HG03139 (cell line): ENCODE data around the gene ZNF496.

Experiments used
- ATAC-seq: cut with Tn5 transposase; IDR thresholded peaks from one replicate; pipeline ENCODE4 v1.9.1; 2021; ENCODE audit not compliant: unreplicated experiment

ZNF496 gene

DNA sequence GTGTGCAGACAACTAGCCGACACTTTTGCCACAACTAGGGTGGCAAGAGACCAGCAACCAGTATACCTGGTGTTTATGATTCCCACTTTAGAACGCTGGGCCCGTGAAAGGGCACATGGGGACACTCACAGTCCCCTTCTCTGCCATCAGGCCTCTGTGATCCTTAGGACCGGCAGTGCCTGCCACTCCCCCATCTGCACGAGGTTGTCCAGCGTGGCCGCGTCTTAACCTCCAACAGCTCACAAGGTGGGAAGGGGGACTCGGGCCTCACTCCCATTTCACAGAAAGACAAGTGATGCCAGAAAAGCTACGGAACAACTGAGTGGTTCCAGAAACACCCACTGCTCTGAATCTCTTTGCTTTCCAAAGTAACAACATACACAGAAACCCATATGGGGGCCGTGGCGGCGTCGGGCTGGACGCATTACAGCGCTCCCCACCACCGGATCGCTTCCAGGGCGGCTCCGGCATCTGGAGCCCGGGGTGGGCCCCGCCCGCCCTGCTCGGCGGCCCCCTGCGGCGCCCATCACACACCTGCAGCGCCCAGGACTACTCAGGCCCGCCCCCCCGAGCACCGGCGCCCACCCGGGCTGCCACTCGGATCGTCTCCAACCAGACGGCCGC, 1.0 kb downstream of the ZNF496 start:
- ATAC-seq = peak; percentile 10

DNA sequence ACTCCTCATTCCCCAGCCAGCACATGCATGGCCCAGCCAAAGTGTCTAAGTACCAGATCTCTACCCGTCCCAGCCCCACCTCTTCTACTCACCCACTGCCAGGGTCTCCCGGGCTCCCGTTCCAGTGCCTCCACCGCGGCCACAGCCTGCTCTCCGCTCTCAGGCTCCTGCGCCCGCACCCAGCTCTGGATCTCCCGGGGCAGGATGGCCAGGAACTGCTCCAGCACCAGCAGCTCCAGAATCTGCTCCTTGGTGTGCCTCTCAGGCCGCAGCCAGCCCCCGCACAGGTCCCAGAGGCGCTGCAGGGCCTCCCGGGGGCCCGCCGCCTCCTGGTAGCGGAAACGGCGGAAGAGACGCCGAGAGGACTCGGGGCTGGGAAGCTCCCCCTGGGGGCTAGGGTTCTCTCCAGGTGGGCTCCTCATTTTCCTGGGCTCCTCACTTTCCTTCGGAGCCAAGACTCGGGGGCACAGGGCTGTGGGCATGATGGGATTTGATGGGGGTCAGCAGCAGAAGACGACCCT, 2.5 kb downstream of the ZNF496 start:
- no peak for ATAC-seq

DNA sequence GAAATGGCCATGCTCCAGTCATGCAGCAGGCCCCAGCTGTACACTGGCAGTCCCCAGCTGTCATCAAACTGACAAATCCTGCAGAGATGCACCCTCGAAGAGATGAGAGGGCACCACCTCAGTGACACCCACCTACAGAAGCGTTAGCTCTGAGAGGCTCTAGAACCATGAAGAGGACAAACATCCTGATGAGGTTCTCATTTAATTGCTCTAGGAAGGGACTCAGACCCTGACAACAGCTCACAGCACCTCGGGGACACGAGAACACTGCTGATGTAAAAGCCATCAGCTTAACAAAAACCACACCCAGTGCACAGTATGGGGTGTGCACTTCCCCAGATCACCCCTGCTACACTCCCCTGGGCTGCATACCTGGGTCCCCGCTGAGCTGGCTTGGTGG, 3.4 kb downstream of the ZNF496 start:
- ATAC-seq = no peak

DNA sequence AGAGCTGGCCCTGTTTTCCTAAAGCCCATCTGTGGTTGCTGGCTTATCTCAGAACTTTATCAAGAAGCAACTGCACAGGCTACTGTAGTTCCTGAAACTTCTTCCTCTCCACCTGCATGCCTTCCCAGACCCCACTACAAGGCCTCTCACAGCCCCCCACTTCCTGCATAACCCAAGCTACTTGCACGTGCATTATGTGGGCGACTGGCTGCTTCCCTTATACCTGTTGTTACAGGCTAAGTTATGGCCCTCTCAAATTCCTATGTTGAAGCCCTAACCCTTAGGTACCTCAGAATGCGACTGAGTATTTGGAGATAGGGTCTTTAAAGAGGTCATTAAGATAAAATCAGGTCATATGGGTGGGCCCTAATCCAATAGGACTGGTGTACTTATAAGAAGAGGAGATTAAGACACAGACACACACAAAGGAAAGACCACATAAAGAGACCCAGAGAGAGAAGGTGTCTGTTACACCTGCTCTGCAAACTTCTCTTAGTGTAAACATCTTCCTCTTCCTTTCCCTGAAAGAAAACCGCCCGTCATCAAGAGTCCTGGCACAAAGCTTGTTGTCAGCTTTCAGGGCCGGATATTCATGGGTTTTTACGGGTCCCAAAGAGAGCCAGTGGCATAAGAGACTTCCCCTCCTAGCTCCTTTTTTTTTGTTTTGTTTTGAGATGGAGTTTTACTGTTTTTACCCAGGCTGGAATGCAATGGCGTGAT, 5.1 kb downstream of the ZNF496 start:
- no peak for ATAC-seq

DNA sequence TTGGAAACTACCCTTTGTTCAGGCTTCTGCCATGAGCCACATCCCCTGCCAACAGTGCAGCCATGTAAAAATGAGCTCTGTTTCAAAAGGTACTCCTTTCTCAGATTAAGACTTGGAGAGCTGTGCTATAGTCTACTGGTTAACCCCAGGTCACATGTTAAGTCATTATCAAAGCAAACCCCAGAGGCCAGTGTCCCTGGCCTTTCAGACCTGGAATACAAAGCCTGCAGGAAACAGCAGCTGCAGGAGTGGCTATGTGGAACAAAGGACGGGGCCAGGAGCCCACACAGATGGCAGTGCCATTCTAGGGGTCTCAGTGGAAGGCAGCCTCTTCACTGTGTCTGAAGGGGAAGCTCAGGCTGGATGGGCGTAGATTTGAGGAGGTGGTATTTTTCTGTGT, 6.7 kb downstream of the ZNF496 start:
- ATAC-seq = no peak

DNA sequence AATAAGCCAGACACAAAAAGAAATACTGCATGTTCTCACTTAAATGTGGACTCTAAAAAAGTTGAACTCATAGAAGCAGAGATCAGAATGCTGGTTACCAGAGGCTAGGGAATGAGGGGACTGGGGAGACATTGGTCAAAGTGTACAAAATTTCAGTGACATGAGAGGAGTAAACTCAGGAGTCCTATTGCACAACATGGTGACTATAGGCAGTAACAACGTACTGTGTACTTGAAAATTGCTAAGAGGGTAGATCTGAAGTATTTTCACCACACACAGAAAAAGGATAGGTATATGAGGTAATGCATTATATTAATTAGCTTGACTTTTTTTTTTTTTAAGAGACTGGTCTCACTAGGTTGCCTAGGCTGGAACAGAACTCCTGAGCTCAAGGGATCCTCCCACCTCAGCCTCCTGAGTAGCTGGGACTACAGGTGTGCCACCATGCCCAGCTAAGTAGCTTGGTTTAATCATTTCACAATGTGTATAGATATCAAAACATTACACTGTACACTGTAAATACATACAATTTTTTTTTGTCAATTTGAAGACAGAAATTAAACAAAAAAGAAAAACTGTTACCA, 7.4 kb downstream of the ZNF496 start:
- no peak for ATAC-seq

DNA sequence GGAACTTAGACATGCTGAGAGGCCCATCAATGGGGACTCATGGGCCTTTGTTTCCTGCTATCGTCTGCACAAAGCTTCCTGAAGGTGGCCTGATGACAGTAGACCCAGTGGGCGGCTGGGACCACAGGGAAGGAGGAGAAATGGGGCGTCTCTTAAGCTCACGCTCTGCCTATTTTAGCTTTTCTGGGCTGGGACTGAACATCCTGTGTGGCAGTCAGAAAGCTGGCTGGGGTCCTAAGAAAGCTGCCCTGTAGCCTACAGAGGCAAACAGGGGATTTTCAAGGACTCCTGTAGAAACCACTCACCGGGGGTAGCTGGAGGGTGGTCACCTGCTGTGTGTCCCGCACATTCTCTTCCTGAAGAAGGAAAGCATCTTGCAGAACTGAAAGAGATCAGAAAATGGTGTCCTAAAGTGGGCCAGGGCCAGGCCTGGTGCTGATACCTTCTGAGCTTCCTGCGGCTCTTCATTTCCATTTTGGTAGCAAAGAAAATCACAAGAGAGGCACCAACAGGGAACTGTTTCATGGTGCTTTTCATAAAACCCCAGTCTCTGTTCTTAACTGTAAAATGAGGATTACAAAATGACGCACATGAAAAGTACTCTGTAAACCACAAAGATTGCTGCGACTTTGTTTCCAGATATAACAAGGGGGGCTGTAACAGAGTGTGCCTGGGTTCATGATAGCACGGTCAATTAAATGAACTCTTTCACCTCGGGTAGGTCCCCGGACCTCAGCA, 8.6 kb downstream of the ZNF496 start:
- ATAC-seq = peak; percentile 59

DNA sequence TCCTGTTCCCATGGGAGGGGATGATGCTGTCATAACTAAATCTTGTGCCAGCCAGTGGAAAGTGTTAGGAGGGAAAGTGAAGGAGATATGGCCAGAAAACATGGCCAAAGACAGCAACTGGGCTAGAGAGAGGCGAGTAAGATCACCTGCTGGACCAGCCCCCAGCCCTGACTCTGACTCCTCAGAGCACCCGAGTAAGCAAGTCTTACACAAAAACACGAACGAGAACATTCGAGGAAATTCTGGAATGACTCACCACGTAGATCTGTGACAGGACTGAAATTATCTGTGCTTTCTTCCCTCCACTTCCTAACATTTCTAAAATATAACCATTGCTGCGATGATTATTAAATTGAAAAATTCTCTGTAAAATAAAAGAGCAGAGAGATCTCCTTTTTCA, 9.2 kb downstream of the ZNF496 start:
- ATAC-seq = peak; percentile 30

- no peak for ATAC-seq
Observed at GRCh38 chr1:247317702-247318101, 14.0 kb downstream of the ZNF496 start.

GRCh38 chr1:247316590-247317197, 15.0 kb downstream of the ZNF496 start:
- ATAC-seq = peak; percentile 53

- ATAC-seq = no peak
Observed at GRCh38 chr1:247304031-247304430, 27.6 kb downstream of the ZNF496 start.

DNA sequence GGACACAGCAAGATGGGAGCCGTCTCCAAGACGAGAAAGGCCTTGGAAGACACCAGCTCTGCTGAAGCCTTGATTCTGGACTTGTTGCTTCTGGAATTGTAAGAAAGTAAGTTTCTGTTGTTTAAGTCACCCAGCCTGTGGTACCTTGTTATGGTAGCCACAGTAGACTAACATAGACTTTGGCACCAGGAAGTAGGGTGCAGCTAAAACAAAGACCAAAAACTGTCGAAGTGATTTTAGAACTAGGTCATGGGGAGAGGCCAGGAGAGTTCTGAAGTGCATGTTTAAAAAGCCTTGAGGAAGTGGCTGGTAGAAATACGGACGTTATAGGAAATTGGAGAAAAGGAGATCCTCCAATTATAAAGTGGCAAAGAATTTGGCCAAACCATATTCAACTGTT, 28.5 kb downstream of the ZNF496 start:
- ATAC-seq = no peak

DNA sequence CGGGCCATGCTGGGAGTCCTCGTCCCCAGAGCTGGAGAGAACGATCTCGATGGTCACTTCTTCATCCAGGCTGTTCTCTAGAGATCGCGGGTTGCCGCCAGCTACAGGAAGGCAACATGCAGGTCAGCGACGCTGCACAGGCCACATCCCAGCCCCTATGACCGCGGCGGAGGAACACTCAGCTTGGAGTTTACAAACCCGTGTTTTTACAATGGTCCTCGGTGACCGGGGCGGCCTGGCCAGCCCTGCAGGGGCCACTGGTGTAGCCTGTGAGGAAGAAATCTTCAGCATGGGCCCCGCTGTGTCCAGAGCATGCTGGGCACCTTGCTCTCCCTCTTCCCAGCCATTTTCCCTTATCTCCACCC, 30.5 kb downstream of the ZNF496 start:
- ATAC-seq = no peak

DNA sequence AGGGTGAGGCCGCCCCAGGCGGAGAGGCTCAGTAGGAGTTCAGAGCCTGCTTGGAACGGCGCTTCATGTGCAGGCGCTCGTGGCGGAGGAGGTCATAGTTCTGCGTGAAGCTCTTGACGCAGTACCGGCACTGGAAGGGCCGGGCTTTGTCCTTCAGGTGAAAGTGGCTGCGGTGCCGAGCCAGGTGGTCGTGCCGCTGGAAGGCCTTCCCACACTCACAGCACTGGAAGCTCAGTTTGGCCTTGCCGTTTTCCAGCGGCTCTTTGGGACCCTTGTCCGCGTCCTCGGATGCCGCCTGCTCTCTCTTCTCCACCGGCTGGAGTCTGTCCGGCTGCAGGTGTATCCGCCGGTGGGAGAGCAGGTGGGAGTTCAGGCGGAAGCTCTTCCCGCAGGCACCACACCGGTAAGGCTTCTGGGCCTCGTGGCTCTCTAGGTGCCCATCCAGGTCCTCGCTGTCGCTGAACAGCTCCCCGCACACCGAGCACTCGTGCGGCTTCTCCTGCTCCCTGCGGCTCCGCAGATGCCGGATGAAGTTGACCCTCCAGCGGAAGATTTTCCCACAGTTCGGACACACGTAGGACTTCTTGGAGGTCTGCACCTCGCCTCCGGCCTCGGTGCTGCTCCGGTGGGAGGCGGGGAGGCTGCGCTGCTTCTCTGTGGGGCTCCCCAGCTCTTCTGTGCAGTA, 31.0 kb downstream of the ZNF496 start:
- no peak for ATAC-seq

- no peak for ATAC-seq
Observed at GRCh38 chr1:247299723-247300381, 31.8 kb downstream of the ZNF496 start.

DNA sequence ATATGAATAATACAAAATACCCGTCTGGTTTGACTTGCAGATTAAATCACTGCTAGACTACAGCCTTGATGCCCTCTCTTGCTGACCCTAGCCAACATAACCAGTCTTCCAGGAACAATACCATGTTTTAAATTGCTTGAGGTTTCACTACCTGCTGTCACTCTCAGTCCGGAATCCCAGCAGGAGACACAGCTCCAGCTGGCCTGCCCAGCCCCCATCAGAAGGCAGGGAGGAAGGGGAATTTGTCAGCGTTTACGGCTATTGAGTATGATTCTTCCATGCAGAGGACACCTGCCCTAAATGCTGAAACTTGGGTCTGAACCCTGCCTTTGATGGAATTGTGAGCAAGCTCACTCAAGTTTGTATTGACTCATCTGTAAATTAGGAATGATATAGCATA, 33.0 kb downstream of the ZNF496 start:
- no peak for ATAC-seq

GRCh38 chr1:247298124-247298481, 33.6 kb downstream of the ZNF496 start:
- no peak for ATAC-seq

DNA sequence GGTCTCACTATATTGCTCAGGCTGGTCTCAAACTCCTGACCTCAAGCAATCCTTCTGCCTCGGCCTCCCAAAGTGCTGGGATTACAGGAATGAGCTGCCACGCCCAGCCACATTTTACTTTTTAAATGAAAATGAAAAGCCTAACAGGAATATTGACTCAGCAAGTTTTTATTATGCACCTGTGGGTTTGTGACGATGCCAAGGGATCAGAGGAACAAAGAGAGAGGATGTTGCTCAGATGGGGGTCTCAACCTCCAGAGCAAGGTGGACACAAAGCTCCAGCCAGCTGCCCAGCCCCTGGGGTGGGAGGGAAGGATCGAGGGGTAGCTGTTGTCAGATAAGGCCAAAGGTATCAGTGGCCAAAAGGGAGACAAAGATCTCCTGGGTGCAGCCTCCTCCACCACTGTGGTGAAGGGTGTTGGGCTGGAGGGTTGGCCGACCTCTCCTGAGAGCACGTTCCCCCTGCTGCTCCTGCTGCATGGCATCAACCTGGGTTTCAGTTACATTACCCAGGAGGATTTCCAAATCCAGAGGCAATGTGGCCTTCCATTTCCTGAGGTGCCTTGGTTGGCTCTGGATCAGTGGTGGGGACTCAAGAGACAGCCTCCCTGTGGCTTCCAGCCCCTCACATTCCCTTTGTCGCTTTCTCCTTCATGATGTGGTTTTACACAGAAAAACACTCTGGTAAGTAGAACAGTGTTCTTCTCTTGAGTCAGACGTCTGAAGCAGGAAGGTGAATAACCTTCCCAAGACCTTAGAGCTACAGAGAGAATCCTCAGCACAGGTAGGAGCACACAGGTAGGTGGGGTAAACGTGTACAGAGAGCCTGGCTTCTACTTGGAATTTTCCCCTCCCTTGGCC, 34.2 kb downstream of the ZNF496 start:
- no peak for ATAC-seq

DNA sequence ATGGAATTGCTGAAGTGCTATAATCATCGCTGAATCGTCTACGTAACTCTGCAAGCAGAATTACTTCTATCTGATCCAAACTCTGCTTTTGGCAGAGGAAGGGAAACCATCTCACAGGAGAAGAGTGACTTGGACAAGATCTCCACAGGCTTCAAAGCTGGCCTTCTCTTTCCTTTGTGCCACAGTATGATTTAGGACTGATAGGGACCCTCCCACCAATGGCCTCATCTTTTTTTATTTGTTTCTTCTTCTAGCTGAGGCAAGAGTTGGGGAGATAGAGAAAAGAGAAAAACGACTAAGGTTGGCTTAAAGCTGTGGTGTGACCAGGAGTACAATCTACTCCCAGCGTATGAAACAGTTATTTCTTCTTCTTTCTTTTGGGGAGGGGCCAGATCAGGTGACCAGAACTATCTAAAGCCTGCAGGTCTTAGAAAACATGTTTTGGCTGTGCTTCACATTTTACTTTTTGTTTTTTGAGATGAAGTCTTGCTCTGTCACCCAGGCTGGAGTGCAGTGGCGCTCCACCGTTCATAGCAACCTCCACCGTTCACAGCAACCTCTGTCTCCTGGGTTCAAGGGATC, 35.0 kb downstream of the ZNF496 start:
- ATAC-seq = no peak
